Small intestine (tissue), 7 donors: Measurements from ENCODE around the gene RAB40B. TPM values are rescaled to one million over a fixed set of nuclear protein-coding genes. Genes with fewer than 3 reads are reported as not detected.

Experiments
- DNase-seq, 2 donors: peaks; one replicate each; pipeline versions ENCODE4 v3.0.0 to v3.0.0-alpha.2; 2013
- FAIRE-seq: peaks from 2 replicates; lab custom pipeline; 2012; peaks lifted over from hg19 to GRCh38; lab: Jason Lieb, UNC
- H3K27ac ChIP-seq, 3 donors: one replicate each; pipeline ENCODE4 v1.5.1; 2013; ENCODE audit warnings: low read length in 2 of 3, mild to moderate bottlenecking in 2 of 3, control low read depth in 1 of 3, inconsistent platforms in 1 of 3, low read depth in 1 of 3, moderate library complexity in 1 of 3
- H3K27me3 ChIP-seq, 3 donors: one replicate each; pipeline ENCODE4 v1.6.1; 2013; ENCODE audit warnings: low read length in 3 of 3, inconsistent platforms in 1 of 3; ENCODE audit not compliant: control insufficient read depth in 3 of 3, insufficient read depth in 3 of 3
- H3K36me3 ChIP-seq, 3 donors: one replicate each; pipeline ENCODE4 v1.6.1; 2013; ENCODE audit warnings: low read length in 3 of 3, inconsistent platforms in 1 of 3, low read depth in 1 of 3, mild to moderate bottlenecking in 1 of 3, moderate library complexity in 1 of 3; ENCODE audit not compliant: control insufficient read depth in 3 of 3, insufficient read depth in 2 of 3
- H3K4me1 ChIP-seq, 3 donors: one replicate each; pipeline ENCODE4 v1.6.1; 2013; ENCODE audit warnings: low read length in 2 of 3, inconsistent platforms in 1 of 3, low read depth in 1 of 3, mild to moderate bottlenecking in 1 of 3, moderate library complexity in 1 of 3; ENCODE audit not compliant: control insufficient read depth in 3 of 3, insufficient read depth in 2 of 3
- H3K4me3 ChIP-seq, 3 donors: one replicate each; pipeline ENCODE4 v1.5.1; 2013; ENCODE audit warnings: low read length in 3 of 3, control low read depth in 1 of 3, inconsistent platforms in 1 of 3, low read depth in 1 of 3, mild to moderate bottlenecking in 1 of 3, moderate library complexity in 1 of 3
- H3K9me3 ChIP-seq, 2 donors: one replicate each; pipeline ENCODE4 v1.6.1; 2013; ENCODE audit warnings: low read depth in 1 of 2, low read length in 1 of 2; ENCODE audit not compliant: control insufficient read depth in 2 of 2, insufficient read depth in 1 of 2
- WGBS, 3 donors: extraction: QIAGEN DNeasy Blood & Tissue Kit; methylation state at CpG; one replicate each; pipeline ENCODE4 v1.1.7; 2013; 5-methylcytosine and 5-hydroxymethylcytosine counted together
- polyA plus RNA-seq, 4 donors: library from polyadenylated mRNA; stranded (reverse) in 3 of 4; unstranded in 1 of 4; fragments of 200-250 nt in 3 of 4; fragments of 120-200 nt in 1 of 4; gene quantifications; one replicate each; pipeline versions ENCODE4 v1.2.1 to v1.2.3, GENCODE V29; 2013
- donor health status: healthy with polysubstance abuse.
- donor health status: control.
- donor health status: control.
- donor health status: Bipolar disorder and iron deficiency.
- donor health status: healthy.

Gene RAB40B
- polyA plus RNA-seq, 4 donors: 8.1 to 24.5 (median 13.9) TPM

- peaks cover 0 to 7% (median 0%) of the 10 kb centered on the region in 3 donors for H3K4me1 ChIP-seq
- DNase-seq (no peak), FAIRE-seq (no peak)
- no peak overlapping the region for H3K4me3 ChIP-seq
- H3K27me3 ChIP-seq: no peaks in the 10 kb centered on the region
- H3K36me3 ChIP-seq: peaks cover 10 to 77% (median 11%) of the 10 kb centered on the region in 3 donors
- H3K27ac ChIP-seq: no peak overlapping the region
- 79 to 91% (median 85%) methylated on average over 4 of the region's 5 CpGs for WGBS, 3 donors
- H3K9me3 ChIP-seq: peaks cover 0 to 26% of the 10 kb centered on the region in 2 donors
Observed at GRCh38 chr17:82638183-82638773, 60.2 kb downstream of the RAB40B start.

GRCh38 chr17:82636626-82637598, 61.6 kb downstream of the RAB40B start:
- H3K27ac ChIP-seq: peak overlapping the region in 2 of 3 donors; percentile 63 to 94
- H3K4me3 ChIP-seq: no peak overlapping the region
- no peaks in the 10 kb centered on the region for H3K27me3 ChIP-seq
- H3K4me1 ChIP-seq: peaks cover 0 to 7% (median 0%) of the 10 kb centered on the region in 3 donors
- FAIRE-seq (no peak), DNase-seq (peak; percentile 74 to 80)
- H3K36me3 ChIP-seq: peaks cover 1 to 75% (median 8%) of the 10 kb centered on the region in 3 donors
- H3K9me3 ChIP-seq: peaks cover 0 to 26% of the 10 kb centered on the region in 2 donors
- WGBS, 3 donors: 54 to 72% (median 60%) methylated on average over 16 of the region's 16 CpGs

DNA sequence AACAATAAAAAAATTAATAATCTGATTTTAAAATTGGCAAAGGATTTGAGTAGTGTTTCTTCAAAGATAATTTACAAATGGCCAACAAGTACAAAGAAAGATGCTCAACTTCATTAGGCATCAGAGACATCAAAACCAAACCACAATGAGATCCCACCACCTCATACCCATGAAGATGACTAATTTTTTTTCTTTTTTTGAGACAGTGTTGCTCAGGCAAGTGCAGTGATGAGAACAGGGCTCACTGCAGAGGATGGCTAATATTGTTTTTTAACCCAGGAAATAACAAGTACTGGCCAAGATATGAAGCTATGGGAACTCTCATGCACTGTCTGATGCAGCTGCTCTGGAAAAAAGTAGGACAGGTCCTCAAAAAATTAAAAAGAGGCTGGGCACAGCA, 65.2 kb downstream of the RAB40B start:
- no peak for DNase-seq
- Histone ChIP-seq H3K27me3 (no peaks in the 10 kb centered on the region), H3K27ac (no peak overlapping the region), H3K9me3 (peaks cover 0 to 22% of the 10 kb centered on the region in 2 donors), H3K36me3 (peaks cover 8 to 71% (median 12%) of the 10 kb centered on the region in 3 donors), H3K4me3 (no peak overlapping the region), H3K4me1 (peaks cover 0 to 7% (median 0%) of the 10 kb centered on the region in 3 donors)
- FAIRE-seq: no peak

- DNase-seq (no peak), FAIRE-seq (no peak)
- WGBS, 3 donors: 85 to 93% (median 93%) methylated on average over 8 of the region's 8 CpGs
- Histone ChIP-seq H3K27ac (no peak overlapping the region), H3K27me3 (no peaks in the 10 kb centered on the region), H3K4me1 (peaks cover 0 to 6% (median 0%) of the 10 kb centered on the region in 3 donors), H3K4me3 (no peak overlapping the region), H3K36me3 (peaks cover 8 to 73% (median 12%) of the 10 kb centered on the region in 3 donors), H3K9me3 (peaks cover 0 to 15% of the 10 kb centered on the region in 2 donors)
Observed at GRCh38 chr17:82632451-82632850, 66.0 kb downstream of the RAB40B start.

GRCh38 chr17:82631544-82631943, 67.0 kb downstream of the RAB40B start:
- 61 to 83% (median 80%) methylated on average over 6 of the region's 6 CpGs for WGBS, 3 donors
- Histone ChIP-seq H3K27ac (no peak overlapping the region), H3K27me3 (no peaks in the 10 kb centered on the region), H3K36me3 (peaks cover 10 to 73% (median 12%) of the 10 kb centered on the region in 3 donors), H3K9me3 (peaks cover 0 to 6% of the 10 kb centered on the region in 2 donors), H3K4me3 (no peak overlapping the region), H3K4me1 (peaks cover 0 to 3% (median 0%) of the 10 kb centered on the region in 3 donors)
- DNase-seq: no peak
- no peak for FAIRE-seq

- FAIRE-seq (no peak), DNase-seq (no peak)
- peaks cover 12 to 80% (median 14%) of the 10 kb centered on the region in 3 donors for H3K36me3 ChIP-seq
- no peaks in the 10 kb centered on the region for H3K27me3 ChIP-seq
- no peaks in the 10 kb centered on the region for H3K9me3 ChIP-seq
- no peaks in the 10 kb centered on the region for H3K4me1 ChIP-seq
- H3K27ac ChIP-seq: no peak overlapping the region
- H3K4me3 ChIP-seq: no peak overlapping the region
- 92 to 96% (median 94%) methylated on average over 12 of the region's 12 CpGs for WGBS, 3 donors
Observed at GRCh38 chr17:82630212-82630611, 68.3 kb downstream of the RAB40B start.

- DNase-seq (no peak), FAIRE-seq (no peak)
- no peaks in the 10 kb centered on the region for H3K4me1 ChIP-seq
- H3K27ac ChIP-seq: no peak overlapping the region
- H3K9me3 ChIP-seq: no peaks in the 10 kb centered on the region
- WGBS, 3 donors: 84 to 90% (median 88%) methylated on average over 8 of the region's 8 CpGs
- H3K4me3 ChIP-seq: no peak overlapping the region
- H3K36me3 ChIP-seq: peaks cover 15 to 85% (median 18%) of the 10 kb centered on the region in 3 donors
- H3K27me3 ChIP-seq: no peaks in the 10 kb centered on the region
Observed at GRCh38 chr17:82629748-82630147, 68.8 kb downstream of the RAB40B start.

GRCh38 chr17:82627405-82627804, 71.1 kb downstream of the RAB40B start:
- Histone ChIP-seq H3K9me3 (no peaks in the 10 kb centered on the region), H3K4me1 (no peaks in the 10 kb centered on the region), H3K27ac (peak overlapping the region in 1 of 3 donors; percentile 17), H3K4me3 (no peak overlapping the region), H3K27me3 (no peaks in the 10 kb centered on the region), H3K36me3 (peaks cover 15 to 79% (median 21%) of the 10 kb centered on the region in 3 donors)
- 89 to 91% (median 90%) methylated on average over 21 of the region's 21 CpGs for WGBS, 3 donors
- no peak for DNase-seq
- no peak for FAIRE-seq
